Cardiac muscle cell (in vitro differentiated cells and primary cell): Measurements from ENCODE around the gene APOBEC3C. TPM values are rescaled to one million over a fixed set of nuclear protein-coding genes. Genes with fewer than 3 reads are reported as not detected.
A peak's percentile ranks its signal among the peaks of the same experiment; 100 is the strongest.
"Not testable (repeated sequence)": the region's sequence is repeated elsewhere in the genome, so short reads cannot be mapped to it uniquely, and the experiment has no call there.

ENCODE experiments used
- DNase-seq, 2 donors: peaks; one replicate each; pipeline versions ENCODE4 v3.0.0 to v3.0.0-alpha.2; 2010 to 2017; ENCODE audit warnings: low read depth in 1 of 2, low spot score in 1 of 2
- H3K27ac ChIP-seq: fragments of 200-600 bp; sonication (generic); 2 replicates; pipeline ENCODE4 v1.5.1; 2016
- H3K27me3 ChIP-seq: fragments of 200-600 bp; sonication (generic); 2 replicates; pipeline ENCODE4 v1.6.0; 2016; ENCODE audit warnings: control low read depth
- H3K36me3 ChIP-seq: fragments of 200-600 bp; sonication (generic); 2 replicates; pipeline ENCODE4 v1.5.1; 2016; ENCODE audit warnings: control low read depth
- H3K4me1 ChIP-seq: fragments of 200-600 bp; sonication (generic); 2 replicates; pipeline ENCODE4 v1.8.1; 2017; ENCODE audit warnings: low read depth, mild to moderate bottlenecking, mixed run types
- H3K4me3 ChIP-seq: fragments of 200-600 bp; sonication (generic); 2 replicates; pipeline ENCODE4 v1.5.1; 2016; ENCODE audit warnings: mild to moderate bottlenecking
- H3K9me3 ChIP-seq: fragments of 200-600 bp; sonication (generic); 2 replicates; pipeline ENCODE4 v1.5.1; 2017; ENCODE audit warnings: low read depth, mild to moderate bottlenecking, control low read depth
- CTCF ChIP-seq: IDR thresholded peaks from 2 replicates; pipeline ENCODE4 v1.5.1; 2012; ENCODE audit warnings: low read depth, mild to moderate bottlenecking, low read length
- polyA plus RNA-seq: library from polyadenylated mRNA; unstranded; fragments of >200 nt; fragmentation: Nextera tagmentation; extraction: Ambion mirVana; gene quantifications from 2 replicates; pipeline ENCODE4 v1.2.1, GENCODE V29; 2016
- total RNA-seq: library from RNA; depleted of rRNA; stranded (reverse); fragments of >200 nt; gene quantifications from 2 replicates; pipeline ENCODE4 v1.2.3, GENCODE V29; 2016

Gene APOBEC3C
- total and polyA plus RNA-seq, 2 experiments from 2014 or later: 15.7 to 84.0 TPM

GRCh38 chr22:38987171-38987895, 26.7 kb upstream of the APOBEC3C start:
- DNase-seq: no peak
- H3K4me3 ChIP-seq: no peak overlapping the region
- no peak for TF ChIP-seq CTCF
- no peaks in the 10 kb centered on the region for H3K9me3 ChIP-seq
- no peaks in the 10 kb centered on the region for H3K4me1 ChIP-seq
- no peaks in the 10 kb centered on the region for H3K36me3 ChIP-seq
- no peaks in the 10 kb centered on the region for H3K27me3 ChIP-seq
- no peak overlapping the region for H3K27ac ChIP-seq

GRCh38 chr22:38989466-38989865, 24.6 kb upstream of the APOBEC3C start:
- DNase-seq: no peak
- Histone ChIP-seq H3K27me3 (no peaks in the 10 kb centered on the region), H3K4me1 (peaks cover 3% of the 10 kb centered on the region), H3K9me3 (no peaks in the 10 kb centered on the region), H3K4me3 (no peak overlapping the region), H3K27ac (no peak overlapping the region), H3K36me3 (no peaks in the 10 kb centered on the region)
- TF ChIP-seq CTCF: no peak

GRCh38 chr22:38992871-38993371, 21.1 kb upstream of the APOBEC3C start:
- not testable (repeated sequence) for H3K27me3 ChIP-seq, H3K36me3 ChIP-seq, H3K9me3 ChIP-seq, H3K4me3 ChIP-seq, H3K4me1 ChIP-seq
- peak in 1 of 2 donors; percentile 78 for DNase-seq
- peak overlapping the region; percentile 66 for H3K27ac ChIP-seq

GRCh38 chr22:38996105-38996504, 18.0 kb upstream of the APOBEC3C start:
- no peaks in the 10 kb centered on the region for H3K9me3 ChIP-seq
- no peak for TF ChIP-seq CTCF
- no peaks in the 10 kb centered on the region for H3K27me3 ChIP-seq
- no peak overlapping the region for H3K27ac ChIP-seq
- DNase-seq: no peak
- no peak overlapping the region for H3K4me3 ChIP-seq
- peaks cover 3% of the 10 kb centered on the region for H3K4me1 ChIP-seq
- H3K36me3 ChIP-seq: no peaks in the 10 kb centered on the region

GRCh38 chr22:38997518-38997917, 16.5 kb upstream of the APOBEC3C start:
- H3K27me3 ChIP-seq: no peaks in the 10 kb centered on the region
- no peak for DNase-seq
- TF ChIP-seq CTCF: no peak
- H3K4me1 ChIP-seq: peaks cover 3% of the 10 kb centered on the region
- no peaks in the 10 kb centered on the region for H3K9me3 ChIP-seq
- H3K4me3 ChIP-seq: no peak overlapping the region
- H3K27ac ChIP-seq: no peak overlapping the region
- no peaks in the 10 kb centered on the region for H3K36me3 ChIP-seq

- Histone ChIP-seq H3K27me3 (no peaks in the 10 kb centered on the region), H3K36me3 (no peaks in the 10 kb centered on the region), H3K4me3 (no peak overlapping the region), H3K27ac (peak overlapping the region; percentile 5), H3K4me1 (no peaks in the 10 kb centered on the region), H3K9me3 (no peaks in the 10 kb centered on the region)
- peak; percentile 72 for TF ChIP-seq CTCF
- DNase-seq: peak; percentile 77 to 91
Measured at GRCh38 chr22:39003165-39003638, 10.9 kb upstream of the APOBEC3C start.
